Ovary (tissue), 9 donors: ENCODE data around the gene DYNC1LI2. TPM values are rescaled to one million over a fixed set of nuclear protein-coding genes. Genes with fewer than 3 reads are reported as not detected.

Source experiments
- DNase-seq, 5 donors: peaks; one replicate each; pipeline ENCODE4 v3.0.0-alpha.2; 2019 to 2020
- H3K27ac ChIP-seq, 2 donors: fragments of 200-600 bp; one replicate each; pipeline versions ENCODE4 v1.5.1 to v1.8.0; 2019 to 2022
- H3K27me3 ChIP-seq: fragments of 200-600 bp; one replicate; pipeline ENCODE4 v1.8.0; 2022
- H3K36me3 ChIP-seq: fragments of 200-600 bp; sonication (generic); one replicate; pipeline ENCODE4 v1.5.1; 2019
- H3K4me1 ChIP-seq: one replicate; pipeline ENCODE4 v1.8.1; 2013; ENCODE audit warnings: mild to moderate bottlenecking, moderate library complexity; ENCODE audit not compliant: insufficient read depth
- H3K4me3 ChIP-seq: fragments of 200-600 bp; sonication (generic); one replicate; pipeline ENCODE4 v1.5.1; 2017
- H3K9me3 ChIP-seq, 2 donors: fragments of 200-600 bp in 1 of 2; sonication (generic) in 1 of 2; one replicate each; pipeline versions ENCODE4 v1.5.1 to v1.8.1; 2013 to 2019; ENCODE audit warnings: mild to moderate bottlenecking in 1 of 2, moderate library complexity in 1 of 2
- CTCF ChIP-seq, 3 donors: fragments of 450-650 bp in 2 of 3; fragments of 200-600 bp in 1 of 3; IDR thresholded peaks; one replicate each; pipeline versions ENCODE4 v1.5.1 to v1.8.0; 2016 to 2022; ENCODE audit warnings: antibody characterized with exemption in 3 of 3, mild to moderate bottlenecking in 1 of 3
- EP300 ChIP-seq: sonication (generic); formaldehyde crosslinking; IDR thresholded peaks from one replicate; pipeline ENCODE4 v1.6.1; 2017; ENCODE audit warnings: antibody characterized with exemption
- POLR2A ChIP-seq: fragments of 450-650 bp; IDR thresholded peaks from one replicate; pipeline ENCODE4 v1.6.1; 2017; ENCODE audit warnings: antibody characterized with exemption, mild to moderate bottlenecking, moderate library complexity
- WGBS, 3 donors: extraction: QIAGEN DNeasy Blood & Tissue Kit in 1 of 3; methylation state at CpG; one replicate each; pipeline versions ENCODE4 v1.1.5 to v1.1.7; 2013 to 2017; 5-methylcytosine and 5-hydroxymethylcytosine counted together
- intact Hi-C, 4 donors: fragments of 100-400 bp; cut with DNase I; formaldehyde crosslinking; loops; one replicate each; pipeline versions ENCODE4 v1.11.0 to v1.15.1; 2022 to 2023
- polyA plus RNA-seq, 2 donors: library from polyadenylated mRNA; stranded (reverse); fragments of 200-250 nt in 1 of 2; fragments of 350-450 nt in 1 of 2; fragmentation: Illumina TruSeq in 1 of 2; extraction: RNeasy Lipid Tissue Mini Kit (QIAGEN cat#74804) in 1 of 2; gene quantifications; one replicate each; pipeline ENCODE4 v1.2.3, GENCODE V29; 2013 to 2014
- total RNA-seq, 7 donors: library from RNA; depleted of rRNA in 2 of 7; stranded (reverse); fragments of >200 nt in 2 of 7; fragmentation: NEBNext Ultra II Directional in 3 of 7; extraction: Animal tissue kit (Norgen Biotek cat#: 25700) in 3 of 7; gene quantifications; one replicate each; pipeline versions ENCODE4 v1.1.0 to v1.2.4, GENCODE V29; 2016 to 2023
- donor health status: DM: no; HTN: no; CAD: no; lungs with moderate emphysema.
- donor health status: DM: no; HTN: no; CAD: no.
- donor health status: Bipolar disorder and iron deficiency.
- donor health status: DM: yes; HTN: yes; CAD: no.
- donor health status: DM: no; HTN: no; CAD: no.
- donor health status: DM: yes; HTN: yes; CAD: no.

DYNC1LI2 gene
- total and polyA plus RNA-seq, 9 donors = 44.3 to 116 (median 94.6) TPM

DNA sequence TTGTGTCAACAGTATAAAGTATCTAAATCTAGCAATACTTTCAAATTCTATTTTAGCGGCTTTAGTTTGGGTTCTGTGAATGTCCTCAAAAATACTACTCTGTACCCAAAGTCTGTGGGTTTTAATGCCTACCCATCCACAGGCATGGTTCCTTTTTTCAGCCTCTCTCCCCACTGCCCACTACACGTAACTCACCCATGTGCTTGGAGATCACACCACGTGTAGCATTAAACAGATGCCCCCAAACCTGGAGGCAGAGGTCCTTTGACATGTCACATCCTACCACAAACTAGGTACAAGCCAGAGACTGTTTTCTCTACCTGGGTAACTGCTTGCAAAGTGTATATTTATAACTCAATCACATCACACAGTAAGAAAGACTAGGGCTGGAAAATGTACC, 5.4 kb downstream of the DYNC1LI2 start:
- H3K9me3 ChIP-seq = no peaks in the 10 kb centered on the region
- H3K27ac ChIP-seq = no peak overlapping the region
- H3K4me1 ChIP-seq = peaks cover 9% of the 10 kb centered on the region
- intact Hi-C loops = no loop called here
- H3K27me3 ChIP-seq = no peaks in the 10 kb centered on the region
- no peak for DNase-seq
- no peaks in the 10 kb centered on the region for H3K36me3 ChIP-seq
- 70 to 74% (median 72%) methylated on average over 3 of the region's 3 CpGs for WGBS, 3 donors
- TF ChIP-seq EP300 = no peak
- TF ChIP-seq CTCF (IDR thresholded peaks at IDR 0.05) = no peak
- no peak for TF ChIP-seq POLR2A
- H3K4me3 ChIP-seq = no peak overlapping the region

DNA sequence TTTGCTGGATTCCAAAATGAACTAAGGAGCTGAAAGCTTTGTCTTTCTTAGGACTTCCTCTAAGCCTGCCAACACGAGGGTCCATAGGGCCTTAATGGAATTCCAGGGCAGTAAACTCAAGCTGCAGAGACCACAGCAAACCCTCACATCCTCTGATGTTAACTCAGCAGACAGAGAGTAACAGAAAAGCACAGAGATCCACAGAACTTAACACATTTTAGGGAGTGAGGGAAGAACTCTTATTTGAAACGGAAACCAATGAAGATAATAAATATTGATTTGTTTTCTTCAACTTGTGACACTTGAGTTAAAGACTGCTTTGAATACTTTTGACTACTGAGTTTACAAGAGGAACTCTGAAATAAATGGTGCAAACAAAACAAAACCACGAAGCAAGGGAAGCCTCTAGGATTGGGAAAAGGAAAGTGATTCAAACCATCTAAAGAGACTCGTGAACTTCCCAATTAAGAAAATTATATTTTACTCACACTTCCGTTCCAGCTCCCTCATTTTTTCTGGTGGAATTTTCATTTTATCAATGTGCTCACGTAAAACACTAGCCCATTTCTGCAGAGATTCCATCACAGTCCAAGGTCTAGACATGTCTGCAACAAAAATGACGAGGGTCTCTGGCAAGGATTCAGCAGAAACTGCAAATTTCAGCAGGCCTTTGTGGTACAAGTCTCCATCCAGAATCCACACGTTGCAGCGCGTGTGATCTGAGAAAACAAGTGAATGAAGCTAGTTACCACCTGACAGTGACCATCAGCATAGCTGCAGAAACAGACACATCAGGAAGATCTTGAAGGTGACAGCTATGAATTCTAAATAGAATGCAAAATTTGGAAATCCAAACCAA, 9.2 kb downstream of the DYNC1LI2 start:
- TF ChIP-seq CTCF (IDR thresholded peaks at IDR 0.05) = no peak
- no peak for TF ChIP-seq POLR2A
- Histone ChIP-seq H3K27me3 (no peaks in the 10 kb centered on the region), H3K36me3 (no peaks in the 10 kb centered on the region), H3K4me1 (peaks cover 2% of the 10 kb centered on the region), H3K9me3 (no peaks in the 10 kb centered on the region), H3K27ac (peak overlapping the region in 1 of 2 donors; percentile 50), H3K4me3 (peak overlapping the region; percentile 15)
- intact Hi-C loops = no loop called here
- DNase-seq = no peak
- 28 to 38% (median 38%) methylated on average over 10 of the region's 10 CpGs for WGBS, 3 donors

DNA sequence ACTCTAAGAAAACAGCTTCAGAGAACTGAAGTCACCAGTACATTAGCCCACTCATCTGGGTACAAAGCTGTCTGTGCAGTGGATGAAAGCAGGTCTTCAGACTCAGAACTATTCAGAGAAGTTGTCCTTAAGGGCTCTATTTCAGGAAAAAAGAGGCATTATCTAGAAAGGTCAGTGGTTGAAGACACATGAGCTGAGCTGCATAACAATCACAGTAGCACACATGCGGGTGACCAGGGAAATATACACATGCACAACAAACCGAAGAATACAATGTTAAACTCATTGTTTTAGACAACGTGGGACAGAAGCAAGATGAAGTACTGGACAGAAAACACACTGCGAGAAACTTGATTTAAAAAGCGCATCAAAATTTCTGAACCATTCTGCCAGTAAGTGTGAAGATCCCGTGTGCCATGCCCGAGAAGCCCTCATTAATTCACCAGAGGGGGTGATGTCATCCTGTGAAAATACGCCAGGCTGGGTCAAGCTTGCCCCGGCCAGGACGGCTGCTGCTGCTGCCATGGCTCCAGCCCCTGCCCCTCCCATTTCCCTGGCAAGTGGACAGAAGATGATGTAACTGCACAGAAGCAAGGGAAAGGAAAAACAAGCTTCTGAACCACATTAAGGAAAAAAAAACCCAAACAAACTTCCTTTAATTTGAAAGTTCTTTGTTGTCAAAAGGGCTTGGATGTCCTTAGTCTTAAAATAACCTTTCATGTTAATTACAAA, 10.1 kb downstream of the DYNC1LI2 start:
- H3K27ac ChIP-seq = peak overlapping the region in 1 of 2 donors; percentile 50
- peaks cover 2% of the 10 kb centered on the region for H3K4me1 ChIP-seq
- DNase-seq = peak; percentile 84 to 91 (median 86)
- H3K4me3 ChIP-seq = peak overlapping the region; percentile 15
- 8 to 20% (median 15%) methylated on average over 10 of the region's 10 CpGs for WGBS, 3 donors
- no peaks in the 10 kb centered on the region for H3K9me3 ChIP-seq
- H3K27me3 ChIP-seq = no peaks in the 10 kb centered on the region
- H3K36me3 ChIP-seq = no peaks in the 10 kb centered on the region
- TF ChIP-seq POLR2A (no peak), CTCF (IDR thresholded peaks at IDR 0.05) (no peak), EP300 (no peak)
- intact Hi-C loops = no loop called here

DNA sequence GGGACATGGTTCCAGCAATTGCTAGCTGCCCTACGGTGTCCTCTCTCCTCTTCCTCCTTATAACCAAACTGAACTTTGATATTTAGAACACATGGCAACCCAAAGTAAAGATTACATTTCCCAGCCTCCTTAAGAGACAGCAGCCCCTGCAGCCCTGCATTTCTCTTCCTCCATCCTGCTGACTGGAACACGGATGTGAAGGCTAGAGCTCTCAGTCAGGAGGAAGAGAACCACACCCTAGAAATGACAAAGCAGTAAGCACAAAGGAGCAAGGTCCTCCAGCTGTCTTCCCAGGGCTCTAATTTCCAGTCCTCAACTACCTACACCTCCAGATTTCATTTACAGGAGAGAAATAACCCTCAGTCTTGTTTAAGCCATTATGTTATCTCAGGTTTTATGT, 10.9 kb downstream of the DYNC1LI2 start:
- no peaks in the 10 kb centered on the region for H3K27me3 ChIP-seq
- no peak overlapping the region for H3K27ac ChIP-seq
- H3K36me3 ChIP-seq = no peaks in the 10 kb centered on the region
- 61 to 72% (median 70%) methylated on average over 2 of the region's 2 CpGs for WGBS, 3 donors
- no peak for DNase-seq
- intact Hi-C loops = no loop called here
- peaks cover 2% of the 10 kb centered on the region for H3K4me1 ChIP-seq
- TF ChIP-seq POLR2A (no peak), CTCF (IDR thresholded peaks at IDR 0.05) (no peak), EP300 (no peak)
- no peak overlapping the region for H3K4me3 ChIP-seq
- H3K9me3 ChIP-seq = no peaks in the 10 kb centered on the region
